Common myeloid progenitor, CD34-positive (primary cell): ENCODE data around the gene SNX1. TPM values are rescaled to one million over a fixed set of nuclear protein-coding genes. Genes with fewer than 3 reads are reported as not detected.

Experiments
- CTCF ChIA-PET: fragments of 350-600 bp; sonication (Branson Sonifier 250); formaldehyde crosslinking; loops from one replicate; lab custom pipeline; 2021; ENCODE audit warnings: antibody characterized with exemption; lab: Charles Lee
- POLR2A ChIA-PET: fragments of 350-600 bp; sonication (Branson Sonifier 250); formaldehyde crosslinking; loops from one replicate; lab custom pipeline; 2021; ENCODE audit warnings: antibody characterized with exemption; lab: Charles Lee
- DNase-seq, 3 donors: peaks; one replicate each; pipeline versions ENCODE4 v3.0.0 to v3.0.0-alpha.2; 2013
- H3K27ac ChIP-seq, 2 experiments: 1 replicate in 1 of 2; 2 replicates in 1 of 2; pipeline ENCODE4 v1.7.0; 2013; ENCODE audit warnings: inconsistent platforms in 2 of 2, low read length in 2 of 2, mild to moderate bottlenecking in 2 of 2, low read depth in 1 of 2, moderate library complexity in 1 of 2; ENCODE audit not compliant: severe bottlenecking in 2 of 2, insufficient read depth in 1 of 2, poor library complexity in 1 of 2
- H3K27me3 ChIP-seq, 5 experiments: replicated peaks in 2 of 5; 1 replicate in 3 of 5; 2 replicates in 2 of 5; pipeline versions ENCODE4 v1.6.1 to v1.7.0; 2013; ENCODE audit warnings: low read length in 4 of 5, mild to moderate bottlenecking in 2 of 5, moderate library complexity in 2 of 5, inconsistent platforms in 1 of 5; ENCODE audit not compliant: insufficient read depth in 5 of 5, control insufficient read depth in 4 of 5
- H3K36me3 ChIP-seq, 4 experiments: 1 replicate in 2 of 4; 2 replicates in 2 of 4; pipeline versions ENCODE4 v1.6.1 to v1.7.0; 2013; ENCODE audit warnings: low read length in 3 of 4, control low read depth in 1 of 4, mild to moderate bottlenecking in 1 of 4; ENCODE audit not compliant: control insufficient read depth in 4 of 4, insufficient read depth in 4 of 4
- H3K4me1 ChIP-seq, 4 experiments: 1 replicate in 3 of 4; 2 replicates in 1 of 4; pipeline versions ENCODE4 v1.6.1 to v1.7.1; 2013; ENCODE audit warnings: low read length in 3 of 4, mild to moderate bottlenecking in 3 of 4, control low read depth in 1 of 4, inconsistent platforms in 1 of 4, moderate library complexity in 1 of 4; ENCODE audit not compliant: control insufficient read depth in 4 of 4, insufficient read depth in 4 of 4; ENCODE audit errors: control extremely low read depth in 1 of 4
- H3K4me3 ChIP-seq, 7 experiments: 1 replicate in 4 of 7; 2 replicates in 3 of 7; pipeline versions ENCODE4 v1.5.1 to v1.7.0; 2013; ENCODE audit warnings: mild to moderate bottlenecking in 7 of 7, low read length in 6 of 7, moderate library complexity in 6 of 7, inconsistent platforms in 2 of 7, low read depth in 2 of 7, control low read depth in 1 of 7; ENCODE audit not compliant: insufficient read depth in 4 of 7, control insufficient read depth in 1 of 7; ENCODE audit errors: extremely low read depth in 1 of 7
- H3K9me3 ChIP-seq, 5 experiments: 1 replicate in 4 of 5; 2 replicates in 1 of 5; pipeline versions ENCODE4 v1.6.1 to v1.7.1; 2013; ENCODE audit warnings: low read length in 4 of 5, mild to moderate bottlenecking in 2 of 5, inconsistent platforms in 1 of 5, low read depth in 1 of 5, moderate library complexity in 1 of 5; ENCODE audit not compliant: control insufficient read depth in 4 of 5, insufficient read depth in 2 of 5; ENCODE audit errors: control extremely low read depth in 1 of 5
- WGBS: methylation state at CpG from one replicate; pipeline ENCODE4 v1.1.5; 2013; ENCODE audit not compliant: insufficient coverage; 5-methylcytosine and 5-hydroxymethylcytosine counted together
- polyA plus RNA-seq: library from polyadenylated mRNA; unstranded; fragments of 120-200 nt; gene quantifications from one replicate; pipeline ENCODE4 v1.2.1, GENCODE V29; 2013

SNX1 gene
- 59.4 TPM for polyA plus RNA-seq

- WGBS: 0% methylated on average over 61 of the region's 70 CpGs
- peak; percentile 95 to 98 (median 97) for DNase-seq
- ChIA-PET POLR2A (interaction anchor here (1.5 kb wide), 1 partner anchor 58 kb away, joined by 6 read pairs; no protein-coding TSS in a partner anchor), CTCF (interaction anchor here (0.8 to 1.5 kb wide), 2 partner anchors 15 to 58 kb away, joined by 3 read pairs; no protein-coding TSS in a partner anchor)
- peak within 1 kb of the TSS; percentile 72 to 89 for H3K27ac ChIP-seq
- no peaks in the 10 kb centered on the region for H3K27me3 ChIP-seq
- H3K4me3 ChIP-seq: peak within 1 kb of the TSS; percentile 86 to 98 (median 95)
- H3K36me3 ChIP-seq: no peaks in the 10 kb centered on the region
- no peaks in the 10 kb centered on the region for H3K9me3 ChIP-seq
- H3K4me1 ChIP-seq: peaks cover 35 to 67% (median 57%) of the 10 kb centered on the region in 4 experiments
Observed at GRCh38 chr15:64095795-64096667, at the start of gene SNX1. TSS of gene SNX1 (plus strand) at chr15:64095982. CDS start at chr15:64096014, 32 bp downstream.

GRCh38 chr15:64046421-64047153, 49.2 kb upstream of the SNX1 start, which contains the start of gene DAPK2:
TSS of gene DAPK2 (minus strand) at chr15:64046485. CDS start at chr15:64040261, 6,224 bp downstream.
- ChIA-PET CTCF (interaction anchor here (0.7 to 3.7 kb wide), 22 partner anchors 8 to 314 kb away, joined by 3 to 14 read pairs (median 4); no protein-coding TSS in a partner anchor), POLR2A (interaction anchor here (1.2 kb wide), 1 partner anchor 10 kb away, joined by 3 read pairs; no protein-coding TSS in a partner anchor)
- 1% methylated on average over 41 of the region's 50 CpGs for whole genome bisulfite sequencing
- peak within 1 kb of the TSS; percentile 28 to 78 (median 62) for H3K4me3 ChIP-seq
- no peaks in the 10 kb centered on the region for H3K36me3 ChIP-seq
- H3K4me1 ChIP-seq: peaks cover 10 to 46% (median 27%) of the 10 kb centered on the region in 4 experiments
- no peaks in the 10 kb centered on the region for H3K9me3 ChIP-seq
- peak; percentile 41 to 62 (median 55) for DNase-seq
- H3K27ac ChIP-seq: no peak within 1 kb of the TSS
- peaks cover 0 to 7% (median 6%) of the 10 kb centered on the region in 5 experiments for H3K27me3 ChIP-seq

GRCh38 chr15:64048781-64049460, 46.9 kb upstream of the SNX1 start:
- DNase-seq: peak in 2 of 3 donors; percentile 35 to 40
- 94% methylated on average over 1 of the region's 1 CpG for WGBS
- POLR2A ChIA-PET: no interaction called here
- Histone ChIP-seq H3K9me3 (no peaks in the 10 kb centered on the region), H3K27ac (no peak overlapping the region), H3K27me3 (peaks cover 0 to 7% (median 6%) of the 10 kb centered on the region in 5 experiments), H3K4me1 (peaks cover 10 to 42% (median 27%) of the 10 kb centered on the region in 4 experiments), H3K36me3 (no peaks in the 10 kb centered on the region), H3K4me3 (no peak overlapping the region)
- CTCF ChIA-PET: interaction anchor here (0.5 to 3.7 kb wide), 8 partner anchors 13 to 297 kb away, joined by 3 to 14 read pairs (median 5); no protein-coding TSS in a partner anchor

GRCh38 chr15:64050281-64051092, 45.3 kb upstream of the SNX1 start:
- POLR2A ChIA-PET: no interaction called here
- Histone ChIP-seq H3K36me3 (no peaks in the 10 kb centered on the region), H3K9me3 (no peaks in the 10 kb centered on the region), H3K4me3 (no peak overlapping the region), H3K4me1 (peaks cover 7 to 28% (median 18%) of the 10 kb centered on the region in 4 experiments), H3K27ac (no peak overlapping the region), H3K27me3 (peaks cover 0 to 7% (median 5%) of the 10 kb centered on the region in 5 experiments)
- WGBS: 99% methylated on average over 4 of the region's 8 CpGs
- DNase-seq: no peak
- CTCF ChIA-PET: interaction anchor here (0.8 to 1.6 kb wide), 6 partner anchors 11 to 109 kb away, joined by 3 to 6 read pairs (median 3); no protein-coding TSS in a partner anchor

GRCh38 chr15:64051093-64051402, 44.7 kb upstream of the SNX1 start:
- no peak overlapping the region for H3K27ac ChIP-seq
- peaks cover 0 to 7% (median 5%) of the 10 kb centered on the region in 5 experiments for H3K27me3 ChIP-seq
- CTCF ChIA-PET: interaction anchor here (0.8 to 1.3 kb wide), 3 partner anchors 11 to 41 kb away, joined by 3 to 4 read pairs (median 3); no protein-coding TSS in a partner anchor
- peaks cover 7 to 23% (median 13%) of the 10 kb centered on the region in 4 experiments for H3K4me1 ChIP-seq
- DNase-seq: no peak
- no peaks in the 10 kb centered on the region for H3K36me3 ChIP-seq
- POLR2A ChIA-PET: no interaction called here
- H3K9me3 ChIP-seq: no peaks in the 10 kb centered on the region
- H3K4me3 ChIP-seq: no peak overlapping the region
- WGBS: 100% methylated on average over 2 of the region's 2 CpGs
